HepG2 (cell line): ENCODE data around the gene PMEL. TPM values are rescaled to one million over a fixed set of nuclear protein-coding genes. Genes with fewer than 3 reads are reported as not detected.

Experiments used
- PAF1 ChIP-seq: IDR thresholded peaks from 2 replicates; pipeline ENCODE4 v1.6.1; 2016; ENCODE audit warnings: missing genetic modification reagents, missing compliant biosample characterization
- PAXIP1 ChIP-seq: sonication (generic); formaldehyde crosslinking; conservative IDR thresholded peaks from 2 replicates; pipeline ENCODE4 v1.4.0; 2020; ENCODE audit warnings: mild to moderate bottlenecking, missing genetic modification reagents, moderate library complexity
- RARG ChIP-seq: sonication (generic); formaldehyde crosslinking; IDR thresholded peaks from 2 replicates; pipeline ENCODE4 v1.4.0; 2020; ENCODE audit warnings: low read depth, mild to moderate bottlenecking, missing genetic modification reagents
- SALL1 ChIP-seq: sonication (generic); formaldehyde crosslinking; IDR thresholded peaks from 2 replicates; pipeline ENCODE4 v1.8.0; 2022; ENCODE audit warnings: mild to moderate bottlenecking, missing genetic modification reagents
- ZBTB25 ChIP-seq: IDR thresholded peaks from 2 replicates; pipeline ENCODE4 v1.6.1; 2018; ENCODE audit warnings: missing genetic modification reagents
- ZHX2 ChIP-seq, 2 experiments: sonication (generic) in 1 of 2; formaldehyde crosslinking in 1 of 2; IDR thresholded peaks; 2 replicates each; pipeline versions ENCODE4 v1.6.1 to v1.9.0; 2014 to 2022; ENCODE audit warnings: antibody characterized with exemption in 1 of 2, borderline replicate concordance in 1 of 2, inconsistent platforms in 1 of 2, low read depth in 1 of 2, missing genetic modification reagents in 1 of 2
- ZNF24 ChIP-seq: fragments of 450-650 bp; IDR thresholded peaks from 2 replicates; pipeline ENCODE4 v1.6.1; 2017; ENCODE audit warnings: antibody characterized with exemption, mild to moderate bottlenecking
- ZNF280B ChIP-seq: sonication (generic); formaldehyde crosslinking; IDR thresholded peaks from 2 replicates; pipeline ENCODE4 v1.5.0; 2020; ENCODE audit warnings: missing genetic modification reagents, mild to moderate bottlenecking, borderline replicate concordance
- ZNF598 ChIP-seq: sonication (generic); formaldehyde crosslinking; IDR thresholded peaks from 2 replicates; pipeline ENCODE4 v1.5.1; 2020; ENCODE audit warnings: mild to moderate bottlenecking, missing genetic modification reagents, borderline replicate concordance
- ZNF75D ChIP-seq: sonication (generic); formaldehyde crosslinking; IDR thresholded peaks from 2 replicates; pipeline ENCODE4 v1.8.1; 2023; ENCODE audit warnings: missing genetic modification reagents, mild to moderate bottlenecking, borderline replicate concordance
- ZNF768 ChIP-seq: sonication (generic); formaldehyde crosslinking; IDR thresholded peaks from 2 replicates; pipeline ENCODE4 v1.4.0; 2020; ENCODE audit warnings: missing genetic modification reagents
- ZNF770 ChIP-seq: sonication (generic); formaldehyde crosslinking; IDR thresholded peaks from 2 replicates; pipeline ENCODE4 v1.5.0; 2020; ENCODE audit warnings: mild to moderate bottlenecking, missing genetic modification reagents
- ZNF878 ChIP-seq: sonication (generic); formaldehyde crosslinking; IDR thresholded peaks from 2 replicates; pipeline ENCODE4 v1.8.1; 2023; ENCODE audit warnings: mild to moderate bottlenecking, missing genetic modification reagents, moderate library complexity
- ZSCAN25 ChIP-seq: sonication (generic); formaldehyde crosslinking; IDR thresholded peaks from 2 replicates; pipeline ENCODE4 v1.8.0; 2022; ENCODE audit warnings: mild to moderate bottlenecking, missing genetic modification reagents
- polyA plus RNA-seq, 8 experiments: library from polyadenylated mRNA; depleted of rRNA in 3 of 8; stranded (reverse) in 7 of 8; unstranded in 1 of 8; fragments of >200 nt; fragmentation: Illumina TruSeq in 4 of 8; extraction: Trizol in 4 of 8; gene quantifications; 2 replicates each; pipeline versions ENCODE4 v1.2.1 to v1.2.3, GENCODE V29; 2011 to 2016; ENCODE audit warnings: low read depth in 4 of 8, missing spikeins in 1 of 8, mixed read lengths in 1 of 8; ENCODE audit not compliant: insufficient read depth in 1 of 8
- total RNA-seq, 5 experiments: library from RNA; depleted of rRNA; stranded (reverse); fragments of >200 nt; fragmentation: Illumina TruSeq; extraction: Trizol; gene quantifications; 2 replicates each; pipeline ENCODE4 v1.2.3, GENCODE V29; 2016; ENCODE audit warnings: low read depth in 1 of 5

The PMEL gene
- total and polyA plus RNA-seq, 2 of the 13 experiments (the other 11 are each of a cell fraction or from before 2014, with no cell fraction given) = 0.49 to 3.3 TPM

GRCh38 chr12:56010111-56010570, 44.3 kb upstream of the PMEL start (continued):
- TF ChIP-seq PAXIP1 (CRISPR knock-in tag) = peak; percentile 86
- no peak for TF ChIP-seq ZNF75D (CRISPR knock-in tag)
- peak; percentile 30; the same call in 1 of the 2 replicates for TF ChIP-seq SALL1 (CRISPR knock-in tag)
- TF ChIP-seq ZBTB25 = peak; percentile 66; the same call in 1 of the 2 replicates
- TF ChIP-seq RARG = no peak
- no peak; the same call in 1 of the 2 replicates for TF ChIP-seq ZNF878 (CRISPR knock-in tag)
- no peak for TF ChIP-seq PAF1 (CRISPR knock-in tag)
- TF ChIP-seq ZNF24 = no peak
- no peak for TF ChIP-seq ZNF768 (CRISPR knock-in tag)
- no peak for TF ChIP-seq ZSCAN25 (CRISPR knock-in tag)
- no peak for TF ChIP-seq ZNF598
- TF ChIP-seq ZHX2 (IDR thresholded peaks at IDR 0.05; ENCODE audit: low read depth) = no peak
- TF ChIP-seq ZHX2 (CRISPR knock-in tag; IDR thresholded peaks at IDR 0.05; ENCODE audit: borderline replicate concordance) = no peak
- 0 out of 2 replicates have a peak, but pooled peaks have one; percentile 27 for TF ChIP-seq ZNF770 (CRISPR knock-in tag)
- TF ChIP-seq ZNF280B = no peak
